ENCODE data around the gene PSAPL1. TPM values are rescaled to one million over a fixed set of nuclear protein-coding genes. Genes with fewer than 3 reads are reported as not detected.

Gene PSAPL1
- polyA plus RNA-seq, 1 of the 3 experiments (the other 2 are of a cell fraction) = 0.03 TPM

GRCh38 chr4:7458066-7458425 lies 23.3 kb upstream of the PSAPL1 start:
- ChIA-PET CTCF (no interaction called here), POLR2A (no interaction called here)
- 69% methylated on average over 8 of the region's 9 CpGs for WGBS (ENCODE audit: low lambda C conversion rate)
- H3K36me3 ChIP-seq (replicated peaks in 1 of 2; ENCODE audit: control insufficient read depth in 1 of 2, insufficient read depth in 2 of 2, low read length in 1 of 2) = no peaks in the 10 kb centered on the region
- no peaks in the 10 kb centered on the region for H3K27me3 ChIP-seq (ENCODE audit: insufficient read depth)
- no peaks in the 10 kb centered on the region for H4K20me1 ChIP-seq (ENCODE audit: insufficient read depth)
- H3K9ac ChIP-seq = no peak overlapping the region
- H3K27ac ChIP-seq (ENCODE audit: low read depth in 2 of 2, low read length in 1 of 2) = no peak overlapping the region
- DNase-seq = no peak
- no peaks in the 10 kb centered on the region for H3K79me2 ChIP-seq (ENCODE audit: insufficient read depth)
- H3K4me2 ChIP-seq = no peak overlapping the region
- H3K4me3 ChIP-seq (ENCODE audit: low read depth in 2 of 2, low read length in 1 of 2) = no peak overlapping the region
- H3F3A ChIP-seq (replicated peaks; ENCODE audit: insufficient read depth) = no peaks in the 10 kb centered on the region
- TF ChIP-seq POLR2AphosphoS5 (IDR thresholded peaks at IDR 0.05; ENCODE audit: low read depth, low read length) = no peak
- no peak for TF ChIP-seq CHD2 (IDR thresholded peaks at IDR 0.05; ENCODE audit: low read length, partially characterized antibody)
- no peak for TF ChIP-seq IRF3 (IDR thresholded peaks at IDR 0.05; ENCODE audit: low read depth, low read length)
- TF ChIP-seq PBX3 (IDR thresholded peaks at IDR 0.05) = no peak
- H3K9me2 ChIP-seq = no peaks in the 10 kb centered on the region
- H3K4me1 ChIP-seq (ENCODE audit: control insufficient read depth in 1 of 2, insufficient read depth in 2 of 2, low read depth in 1 of 2, low read length in 1 of 2) = peaks cover 0 to 24% of the 10 kb centered on the region in 2 experiments; a peak in 1 of 4 replicates
- H3K9me3 ChIP-seq = no peaks in the 10 kb centered on the region
- no peak overlapping the region for H2AFZ ChIP-seq (ENCODE audit: low read depth)

GRCh38 chr4:7457201-7458065 lies 22.7 kb upstream of the PSAPL1 start:
- ChIA-PET POLR2A (no interaction called here), CTCF (no interaction called here)
- Histone ChIP-seq H3K79me2 (ENCODE audit: insufficient read depth) (no peaks in the 10 kb centered on the region), H3K4me3 (ENCODE audit: low read depth in 2 of 2, low read length in 1 of 2) (no peak overlapping the region), H3K36me3 (replicated peaks in 1 of 2; ENCODE audit: control insufficient read depth in 1 of 2, insufficient read depth in 2 of 2, low read length in 1 of 2) (no peaks in the 10 kb centered on the region), H3K9me2 (no peaks in the 10 kb centered on the region), H3K4me2 (no peak overlapping the region), H2AFZ (ENCODE audit: low read depth) (no peak overlapping the region), H3K27ac (ENCODE audit: low read depth in 2 of 2, low read length in 1 of 2) (no peak overlapping the region), H3K4me1 (ENCODE audit: control insufficient read depth in 1 of 2, insufficient read depth in 2 of 2, low read depth in 1 of 2, low read length in 1 of 2) (peaks cover 0 to 19% of the 10 kb centered on the region in 2 experiments; a peak in 1 of 4 replicates), H3K9ac (no peak overlapping the region), H3K9me3 (no peaks in the 10 kb centered on the region), H3F3A (replicated peaks; ENCODE audit: insufficient read depth) (no peaks in the 10 kb centered on the region), H4K20me1 (ENCODE audit: insufficient read depth) (no peaks in the 10 kb centered on the region), H3K27me3 (ENCODE audit: insufficient read depth) (no peaks in the 10 kb centered on the region)
- no peak for DNase-seq
- 48% methylated on average over 3 of the region's 16 CpGs for WGBS (ENCODE audit: low lambda C conversion rate)
- TF ChIP-seq IRF3 (IDR thresholded peaks at IDR 0.05; ENCODE audit: low read depth, low read length) (no peak), GABPA (IDR thresholded peaks at IDR 0.05; ENCODE audit: low read depth) (no peak), CTCF (IDR thresholded peaks at IDR 0.05) (no peak), TEAD4 (IDR thresholded peaks at IDR 0.05; ENCODE audit: borderline replicate concordance, insufficient read depth) (no peak), RXRA (IDR thresholded peaks at IDR 0.05; ENCODE audit: borderline replicate concordance, low read depth) (no peak), EZH2phosphoT487 (IDR thresholded peaks at IDR 0.05; ENCODE audit: borderline replicate concordance, low read depth) (no peak), REST (IDR thresholded peaks at IDR 0.05; ENCODE audit: low read depth, low read length) (no peak), EP300 (IDR thresholded peaks at IDR 0.05; ENCODE audit: borderline replicate concordance in 1 of 2, low read depth in 1 of 2, low read length in 1 of 2) (no peak), NRF1 (IDR thresholded peaks at IDR 0.05; ENCODE audit: low read depth, low read length) (no peak), CHD2 (IDR thresholded peaks at IDR 0.05; ENCODE audit: low read length, partially characterized antibody) (no peak), USF2 (IDR thresholded peaks at IDR 0.05; ENCODE audit: borderline replicate concordance, low read depth, low read length) (no peak), NFIC (IDR thresholded peaks at IDR 0.05; ENCODE audit: borderline replicate concordance) (no peak)
